H1 (cell line): ENCODE results near the gene LANCL2. TPM values are rescaled to one million over a fixed set of nuclear protein-coding genes. Genes with fewer than 3 reads are reported as not detected.

Experiments used
- CTCF ChIA-PET: fragments of 300-600 bp; sonication (Branson Sonifier 250); formaldehyde crosslinking; loops from one replicate; lab custom pipeline; 2021; ENCODE audit not compliant: partially characterized antibody; lab: Charles Lee
- POLR2A ChIA-PET: fragments of 300-600 bp; sonication (Branson Sonifier 250); formaldehyde crosslinking; loops from one replicate; lab custom pipeline; 2021; ENCODE audit warnings: inconsistent platforms; ENCODE audit not compliant: partially characterized antibody; lab: Charles Lee
- DNase-seq, 2 experiments: peaks; one replicate each; pipeline versions ENCODE4 v3.0.0 to v3.0.0-alpha.2; 2010 to 2022; ENCODE audit warnings: low spot score in 2 of 2, low read depth in 1 of 2, mixed read lengths in 1 of 2
- FAIRE-seq: peaks from 2 replicates; lab custom pipeline; 2011; peaks lifted over from hg19 to GRCh38; lab: Jason Lieb, UNC
- H2AFZ ChIP-seq: 2 replicates; pipeline ENCODE4 v1.8.1; 2012; ENCODE audit warnings: low read length, inconsistent platforms
- H2AK5ac ChIP-seq: 2 replicates; pipeline ENCODE4 v1.6.1; 2013; ENCODE audit warnings: low read depth, low read length
- H2BK120ac ChIP-seq: replicated peaks from 2 replicates; pipeline ENCODE3; 2013; ENCODE audit warnings: low read depth, low read length, inconsistent platforms
- H2BK12ac ChIP-seq: 2 replicates; pipeline ENCODE4 v1.6.1; 2013; ENCODE audit warnings: low read depth, low read length
- H2BK15ac ChIP-seq: 2 replicates; pipeline ENCODE4 v1.6.1; 2013; ENCODE audit warnings: low read length
- H2BK20ac ChIP-seq: 2 replicates; pipeline ENCODE4 v1.6.1; 2013; ENCODE audit warnings: low read length
- H2BK5ac ChIP-seq: 2 replicates; pipeline ENCODE4 v1.6.1; 2013; ENCODE audit warnings: low read depth, low read length
- H3K14ac ChIP-seq: 2 replicates; pipeline ENCODE4 v1.6.1; 2013; ENCODE audit warnings: inconsistent platforms; ENCODE audit not compliant: insufficient read length
- H3K18ac ChIP-seq: 2 replicates; pipeline ENCODE4 v1.6.1; 2013; ENCODE audit warnings: low read length; ENCODE audit errors: extremely low read depth
- H3K23ac ChIP-seq: 2 replicates; pipeline ENCODE4 v1.6.1; 2013; ENCODE audit warnings: inconsistent platforms; ENCODE audit not compliant: insufficient read length
- H3K23me2 ChIP-seq: 2 replicates; pipeline ENCODE4 v1.6.1; 2013; ENCODE audit warnings: low read depth, low read length
- H3K27ac ChIP-seq: 2 replicates; pipeline ENCODE4 v1.6.1; 2011; ENCODE audit warnings: low read depth, low read length, inconsistent platforms
- H3K27me3 ChIP-seq, 4 experiments: replicated peaks in 1 of 4; 1 replicate in 1 of 4; 2 replicates in 3 of 4; pipeline versions ENCODE4 v1.6.1 to v1.8.1; 2011 to 2013; ENCODE audit warnings: low read length in 3 of 4, mild to moderate bottlenecking in 3 of 4, inconsistent platforms in 2 of 4, mixed read lengths in 2 of 4, moderate library complexity in 1 of 4; ENCODE audit not compliant: control insufficient read depth in 3 of 4, insufficient read depth in 3 of 4; ENCODE audit errors: extremely low read depth in 1 of 4
- H3K36me3 ChIP-seq, 4 experiments: 2 replicates each; pipeline versions ENCODE4 v1.6.1 to v1.8.1; 2011 to 2013; ENCODE audit warnings: mild to moderate bottlenecking in 4 of 4, low read length in 3 of 4, moderate library complexity in 2 of 4, control low read depth in 1 of 4, inconsistent platforms in 1 of 4; ENCODE audit not compliant: insufficient read depth in 4 of 4, control insufficient read depth in 2 of 4
- H3K4ac ChIP-seq: replicated peaks from 2 replicates; pipeline ENCODE3; 2013; ENCODE audit warnings: low read length, low read depth, mixed read lengths, inconsistent platforms; ENCODE audit not compliant: insufficient read length
- H3K4me1 ChIP-seq, 4 experiments: replicated peaks in 1 of 4; 1 replicate in 1 of 4; 2 replicates in 3 of 4; pipeline versions ENCODE4 v1.6.1 to v1.8.1; 2011 to 2013; ENCODE audit warnings: low read length in 3 of 4, inconsistent platforms in 2 of 4, mixed read lengths in 1 of 4; ENCODE audit not compliant: insufficient read depth in 4 of 4, control insufficient read depth in 3 of 4
- H3K4me2 ChIP-seq, 2 experiments: 2 replicates each; pipeline versions ENCODE4 v1.6.1 to v1.8.1; 2011 to 2013; ENCODE audit warnings: low read depth in 2 of 2, low read length in 2 of 2, control low read depth in 1 of 2, inconsistent platforms in 1 of 2, mild to moderate bottlenecking in 1 of 2; ENCODE audit not compliant: insufficient read depth in 1 of 2
- H3K4me3 ChIP-seq, 4 experiments: fragments of 200-600, 300-600 bp in 1 of 4; sonication (generic), shearing (Covaris generic), sonication (Bioruptor Twin) in 1 of 4; 2 replicates each; pipeline versions ENCODE4 v1.5.1 to v1.8.1; 2011 to 2016; ENCODE audit warnings: low read length in 4 of 4, low read depth in 3 of 4, control low read depth in 2 of 4, inconsistent platforms in 2 of 4, mild to moderate bottlenecking in 2 of 4, mixed read lengths in 1 of 4, moderate library complexity in 1 of 4; ENCODE audit not compliant: insufficient read depth in 2 of 4; ENCODE audit errors: extremely low read depth in 1 of 4
- H3K56ac ChIP-seq: replicated peaks from 2 replicates; pipeline ENCODE3; 2013; ENCODE audit warnings: low read depth, mild to moderate bottlenecking, mixed read lengths, low read length, inconsistent platforms; ENCODE audit not compliant: insufficient read length
- H3K79me1 ChIP-seq: 2 replicates; pipeline ENCODE4 v1.6.1; 2013; ENCODE audit warnings: low read depth, low read length, control low read depth
- H3K79me2 ChIP-seq, 2 experiments: 2 replicates each; pipeline versions ENCODE4 v1.6.1 to v1.8.1; 2012 to 2013; ENCODE audit warnings: low read length in 2 of 2, mild to moderate bottlenecking in 2 of 2, inconsistent platforms in 1 of 2; ENCODE audit not compliant: insufficient read depth in 2 of 2, control insufficient read depth in 1 of 2
- H3K9ac ChIP-seq, 4 experiments: replicated peaks in 1 of 4; 1 replicate in 1 of 4; 2 replicates in 3 of 4; pipeline versions ENCODE4 v1.6.1 to v1.8.1; 2011 to 2013; ENCODE audit warnings: low read depth in 3 of 4, low read length in 3 of 4, control low read depth in 2 of 4, mild to moderate bottlenecking in 2 of 4, moderate library complexity in 2 of 4, inconsistent platforms in 1 of 4; ENCODE audit errors: extremely low read depth in 1 of 4
- H3K9me3 ChIP-seq, 2 experiments: 2 replicates each; pipeline versions ENCODE4 v1.6.1 to v1.8.1; 2012 to 2013; ENCODE audit warnings: mild to moderate bottlenecking in 2 of 2, moderate library complexity in 2 of 2, control low read depth in 1 of 2, inconsistent platforms in 1 of 2, low read depth in 1 of 2, low read length in 1 of 2, mixed read lengths in 1 of 2; ENCODE audit not compliant: insufficient read depth in 2 of 2
- H4K20me1 ChIP-seq, 2 experiments: replicated peaks in 1 of 2; 2 replicates each; pipeline versions ENCODE3 to v1.8.1; 2011 to 2013; ENCODE audit warnings: inconsistent platforms in 2 of 2, low read length in 2 of 2, mild to moderate bottlenecking in 1 of 2; ENCODE audit not compliant: insufficient read depth in 2 of 2, control insufficient read depth in 1 of 2
- H4K5ac ChIP-seq: 2 replicates; pipeline ENCODE4 v1.6.1; 2013; ENCODE audit warnings: low read length, low read depth, mixed read lengths, inconsistent platforms; ENCODE audit not compliant: insufficient read length
- H4K8ac ChIP-seq: 2 replicates; pipeline ENCODE4 v1.8.0; 2013; ENCODE audit warnings: mild to moderate bottlenecking, moderate library complexity, low read length, inconsistent platforms; ENCODE audit not compliant: insufficient read depth; ENCODE audit errors: extremely low read depth
- H4K91ac ChIP-seq: replicated peaks from 2 replicates; pipeline ENCODE3; 2013; ENCODE audit warnings: low read length, mixed read lengths, inconsistent platforms; ENCODE audit not compliant: insufficient read length
- ATF3 ChIP-seq: IDR thresholded peaks from 2 replicates; pipeline ENCODE4 v1.6.1; 2011; ENCODE audit warnings: low read depth, mild to moderate bottlenecking, low read length; ENCODE audit not compliant: insufficient read depth
- BCL11A ChIP-seq, 2 experiments: IDR thresholded peaks; one replicate each; pipeline ENCODE4 v1.6.1; 2011; ENCODE audit warnings: low read depth in 2 of 2, low read length in 2 of 2, mild to moderate bottlenecking in 2 of 2
- BRCA1 ChIP-seq: IDR thresholded peaks from 2 replicates; pipeline ENCODE4 v1.6.1; 2012; ENCODE audit warnings: low read depth, low read length, improper control_type of control experiment
- CHD1 ChIP-seq: IDR thresholded peaks from 2 replicates; pipeline ENCODE4 v1.6.1; 2012; ENCODE audit warnings: low read depth, low read length, improper control_type of control experiment
- CREB1 ChIP-seq: IDR thresholded peaks from 2 replicates; pipeline ENCODE4 v1.6.1; 2012; ENCODE audit warnings: inconsistent platforms
- GABPA ChIP-seq: IDR thresholded peaks from 2 replicates; pipeline ENCODE4 v1.6.1; 2011; ENCODE audit warnings: mild to moderate bottlenecking, low read length, moderate library complexity, borderline replicate concordance; ENCODE audit not compliant: insufficient read depth
- GTF2F1 ChIP-seq: IDR thresholded peaks from 2 replicates; pipeline ENCODE4 v1.6.1; 2012; ENCODE audit warnings: low read depth, low read length, improper control_type of control experiment, borderline replicate concordance
- JUND ChIP-seq: IDR thresholded peaks from 2 replicates; pipeline ENCODE4 v1.6.1; 2011; ENCODE audit warnings: mild to moderate bottlenecking, improper control_type of control experiment, low read length
- MAFK ChIP-seq: IDR thresholded peaks from 2 replicates; pipeline ENCODE4 v1.6.1; 2012; ENCODE audit warnings: low read depth, mild to moderate bottlenecking, improper control_type of control experiment, low read length
- POLR2A ChIP-seq, 2 experiments: IDR thresholded peaks; 1 replicate in 1 of 2; 2 replicates in 1 of 2; pipeline ENCODE4 v1.6.1; 2011; ENCODE audit warnings: low read depth in 2 of 2, low read length in 2 of 2, mild to moderate bottlenecking in 2 of 2; ENCODE audit errors: control extremely low read depth in 1 of 2
- RNF2 ChIP-seq: fragments of 200-900, 300-1000 bp; sonication (generic); IDR thresholded peaks from 2 replicates; pipeline ENCODE4 v1.7.1; 2016; ENCODE audit warnings: borderline replicate concordance, low read depth, mild to moderate bottlenecking, antibody characterized with exemption, low read length; ENCODE audit not compliant: poor library complexity, severe bottlenecking; ENCODE audit errors: missing control alignments
- RXRA ChIP-seq: IDR thresholded peaks from 2 replicates; pipeline ENCODE4 v1.6.1; 2011; ENCODE audit warnings: low read depth, mild to moderate bottlenecking, low read length, moderate library complexity; ENCODE audit not compliant: insufficient read depth
- USF2 ChIP-seq: IDR thresholded peaks from 2 replicates; pipeline ENCODE4 v1.6.1; 2011; ENCODE audit warnings: low read length, improper control_type of control experiment
- WGBS, 2 experiments: shearing (Covaris generic) in 1 of 2; methylation state at CpG; one replicate each; pipeline versions ENCODE4 v1.1.6 to v1.1.7; 2013 to 2015; ENCODE audit warnings: low lambda C conversion rate in 2 of 2, mixed read lengths in 2 of 2, inconsistent platforms in 1 of 2, low coverage in 1 of 2, missing lambda C conversion rate in 1 of 2; ENCODE audit not compliant: insufficient replicate concordance in 2 of 2, insufficient coverage in 1 of 2, insufficient read length in 1 of 2; ENCODE audit errors: extremely low coverage in 1 of 2, missing lambda C conversion rate in 1 of 2; 5-methylcytosine and 5-hydroxymethylcytosine counted together
- polyA plus RNA-seq, 7 experiments: library from polyadenylated mRNA; depleted of rRNA in 3 of 7; stranded (reverse) in 5 of 7; unstranded in 2 of 7; fragments of >200 nt in 5 of 7; fragments of 200-250 nt in 2 of 7; gene quantifications; 1 replicate in 5 of 7; 2 replicates in 1 of 7; 4 replicates in 1 of 7; pipeline versions ENCODE4 v1.2.1 to v1.2.3, GENCODE V29; 2011 to 2013; ENCODE audit warnings: missing spikeins in 2 of 7, mixed read lengths in 2 of 7
- total RNA-seq: library from RNA; stranded (reverse); fragmentation: NEBNext Ultra II Directional; extraction: Animal tissue kit (Norgen Biotek cat#: 25700); gene quantifications from 2 replicates; pipeline ENCODE4 v1.2.1, GENCODE V29; 2021

Gene LANCL2
- total and polyA plus RNA-seq, 2 of the 8 experiments (the other 6 are each of a cell fraction or from before 2014, with no cell fraction given), result 9.2 to 9.5 TPM

- no peak overlapping the region for H3K23ac ChIP-seq
- DNase-seq (no peak), FAIRE-seq (no peak)
- H3K27me3 ChIP-seq, result no peaks in the 10 kb centered on the region
- no peak overlapping the region for H3K27ac ChIP-seq
- no peak overlapping the region for H3K9ac ChIP-seq
- no peak overlapping the region for H4K91ac ChIP-seq
- POLR2A ChIA-PET, result no interaction called here
- no peak overlapping the region for H2BK15ac ChIP-seq
- no peaks in the 10 kb centered on the region for H3K4me1 ChIP-seq
- H2BK20ac ChIP-seq, result no peak overlapping the region
- no peaks in the 10 kb centered on the region for H3K23me2 ChIP-seq
- no peak overlapping the region for H2BK120ac ChIP-seq
- no peak overlapping the region for H2BK5ac ChIP-seq
- H3K18ac ChIP-seq, result no peak overlapping the region
- no peak overlapping the region for H4K8ac ChIP-seq
- 64% methylated on average over 3 of the region's 3 CpGs; no CpG with 5 or more reads in 1 of the 2 experiments for WGBS, 2 experiments
- H3K9me3 ChIP-seq, result peaks cover 11 to 29% of the 10 kb centered on the region in 2 experiments
- no peak overlapping the region for H2BK12ac ChIP-seq
- 0 out of 2 replicates have a peak, but pooled peaks cover 2% of the 10 kb centered on the region for H3K79me1 ChIP-seq
- no peak overlapping the region for H3K56ac ChIP-seq
- H4K5ac ChIP-seq, result no peak overlapping the region
- H2AK5ac ChIP-seq, result no peak overlapping the region
- H4K20me1 ChIP-seq, result peaks cover 0 to under 1% of the 10 kb centered on the region in 2 experiments
- H3K4ac ChIP-seq, result no peak overlapping the region
- no peak overlapping the region for H2AFZ ChIP-seq
- H3K79me2 ChIP-seq, result no peaks in the 10 kb centered on the region
- peaks cover 0 to 29% (median under 1%) of the 10 kb centered on the region in 4 experiments; a peak in 4 of 8 replicates for H3K36me3 ChIP-seq
- H3K14ac ChIP-seq, result no peak overlapping the region
- H3K4me3 ChIP-seq, result no peak overlapping the region
- CTCF ChIA-PET, result no interaction called here
- H3K4me2 ChIP-seq, result no peak overlapping the region
- TF ChIP-seq MAFK, result no peak
- no peak for TF ChIP-seq GABPA
- TF ChIP-seq GTF2F1, result no peak
- no peak for TF ChIP-seq JUND
- TF ChIP-seq BCL11A (IDR thresholded peaks at IDR 0.05; ENCODE audit: low read depth in 2 of 2, low read length in 2 of 2), result no peak
- no peak for TF ChIP-seq BRCA1
- TF ChIP-seq RXRA, result no peak
- TF ChIP-seq CHD1, result no peak
- no peak for TF ChIP-seq POLR2A (IDR thresholded peaks at IDR 0.05; ENCODE audit: control extremely low read depth in 1 of 2, low read depth in 2 of 2, low read length in 2 of 2)
- no peak for TF ChIP-seq ATF3
- no peak for TF ChIP-seq USF2
- TF ChIP-seq CREB1, result no peak
- no peak for TF ChIP-seq RNF2
Measured at GRCh38 chr7:55469721-55470120, 104.6 kb downstream of the LANCL2 start.
